CD4-positive, alpha-beta T cell treated with Interleukin-15 for 4 hours (primary cell): Measurements from ENCODE around the gene NCDN.
A peak's percentile ranks its signal among the peaks of the same experiment; 100 is the strongest.
"Not testable (repeated sequence)": the region's sequence is repeated elsewhere in the genome, so short reads cannot be mapped to it uniquely, and the experiment has no call there.

Experiments
- DNase-seq: peaks from one replicate; pipeline ENCODE4 v3.0.0-alpha.2; 2020; ENCODE audit warnings: low spot score

The NCDN gene

DNA sequence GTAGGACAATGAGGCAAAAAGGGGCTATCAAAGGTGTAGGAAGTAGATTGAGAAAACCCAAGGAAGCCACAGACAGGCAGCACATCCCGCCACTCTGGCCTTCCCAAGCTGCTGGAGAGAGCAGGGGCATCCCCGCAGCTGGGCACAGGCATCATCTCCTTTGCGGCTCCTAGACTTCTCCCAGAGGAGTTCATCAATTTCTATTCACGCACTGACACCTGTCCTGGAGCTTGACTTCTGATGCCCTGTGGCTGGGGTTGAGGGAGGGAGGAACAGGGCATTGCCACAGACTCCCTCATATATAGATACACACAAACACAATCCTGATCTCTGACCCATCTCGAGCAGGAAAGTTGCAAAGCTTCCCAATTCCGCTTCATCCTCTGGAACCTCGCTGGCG, 13.7 kb downstream of the NCDN start:
- no peak for DNase-seq

DNA sequence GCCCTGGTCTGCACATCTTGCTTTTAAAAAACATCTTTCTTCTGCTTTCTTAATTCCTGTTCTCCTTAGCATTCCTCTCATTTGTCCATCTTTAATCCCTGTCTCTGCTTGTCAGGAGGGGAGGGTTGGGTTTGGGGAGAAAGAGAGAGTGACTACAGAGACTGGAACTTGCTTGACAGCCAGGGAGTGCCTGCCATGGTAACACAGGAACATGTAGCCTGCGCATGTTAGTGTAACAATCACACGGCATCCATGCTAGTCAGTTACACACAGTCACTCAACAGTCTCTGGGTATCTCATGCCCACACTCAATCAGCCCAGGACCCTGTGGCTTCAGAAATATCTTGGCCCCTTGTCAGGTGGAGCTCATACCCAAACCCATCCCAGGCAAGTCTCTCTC, 14.7 kb downstream of the NCDN start:
- no peak for DNase-seq

DNA sequence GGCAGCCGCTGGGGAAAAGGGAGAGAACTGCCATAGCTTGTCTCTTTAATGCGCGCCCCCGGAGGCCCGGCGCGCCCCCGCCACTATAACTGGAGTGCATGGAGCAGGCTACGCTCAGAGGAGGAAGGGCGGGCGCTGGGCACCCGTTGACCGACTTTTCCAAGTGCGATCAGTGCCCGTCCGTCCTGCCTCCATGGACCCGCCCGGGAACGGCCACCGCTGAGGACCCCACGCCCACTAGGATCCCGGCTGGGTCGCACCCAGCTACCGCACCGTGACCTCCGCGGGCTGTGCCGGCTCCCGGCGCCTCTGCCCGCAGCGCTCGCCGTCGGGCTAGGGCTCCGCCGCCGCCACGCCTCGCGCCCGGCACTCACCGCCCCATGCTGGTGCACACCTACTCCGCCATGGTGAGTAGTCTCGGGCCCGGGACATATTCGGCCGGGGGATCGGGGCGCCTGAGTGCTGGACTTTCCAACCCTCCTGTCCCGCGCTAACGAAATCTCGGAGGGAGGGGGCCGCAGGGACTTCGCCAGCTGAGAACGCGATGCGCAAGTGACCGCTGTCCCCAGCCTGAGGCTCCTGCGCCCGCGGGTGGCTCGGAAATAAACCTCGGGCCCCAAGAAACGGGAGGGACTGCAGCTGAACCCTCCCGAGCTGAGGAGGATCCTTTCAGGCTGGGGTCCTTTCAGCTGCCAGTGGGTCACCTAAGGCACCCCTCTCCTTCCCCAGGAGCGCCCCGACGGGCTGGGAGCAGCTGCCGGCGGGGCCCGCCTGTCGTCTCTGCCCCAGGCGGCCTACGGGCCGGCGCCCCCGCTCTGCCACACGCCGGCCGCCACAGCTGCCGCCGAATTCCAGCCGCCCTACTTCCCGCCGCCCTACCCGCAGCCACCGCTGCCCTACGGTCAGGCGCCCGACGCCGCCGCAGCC, 15.9 kb downstream of the NCDN start, which contains the start of gene TFAP2E:
TFAP2E (plus strand) TSS at position 117 of the 927 bp plus-strand sequence; CDS start at position 381, 264 bp downstream.
- no peak for DNase-seq

DNA sequence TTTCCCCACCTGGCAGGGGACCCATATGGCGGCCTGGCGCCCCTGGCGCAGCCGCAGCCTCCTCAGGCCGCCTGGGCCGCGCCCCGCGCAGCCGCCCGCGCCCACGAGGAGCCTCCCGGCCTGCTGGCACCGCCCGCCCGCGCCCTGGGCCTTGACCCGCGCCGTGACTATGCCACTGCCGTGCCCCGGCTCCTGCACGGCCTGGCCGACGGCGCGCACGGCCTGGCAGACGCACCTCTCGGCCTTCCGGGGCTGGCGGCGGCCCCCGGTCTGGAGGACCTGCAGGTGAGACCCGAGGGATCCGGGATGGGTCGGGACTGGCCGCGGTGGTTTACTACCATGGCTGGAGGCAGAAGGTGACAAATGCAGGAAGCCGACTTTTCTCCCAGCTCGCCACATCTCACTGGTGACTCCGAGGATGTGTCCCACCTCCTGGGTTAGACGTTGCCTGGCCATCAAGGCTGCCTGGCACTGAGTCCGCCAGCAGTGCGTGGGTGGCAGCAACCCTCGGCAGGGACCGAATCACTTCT, 16.6 kb downstream of the NCDN start:
- no peak for DNase-seq

DNA sequence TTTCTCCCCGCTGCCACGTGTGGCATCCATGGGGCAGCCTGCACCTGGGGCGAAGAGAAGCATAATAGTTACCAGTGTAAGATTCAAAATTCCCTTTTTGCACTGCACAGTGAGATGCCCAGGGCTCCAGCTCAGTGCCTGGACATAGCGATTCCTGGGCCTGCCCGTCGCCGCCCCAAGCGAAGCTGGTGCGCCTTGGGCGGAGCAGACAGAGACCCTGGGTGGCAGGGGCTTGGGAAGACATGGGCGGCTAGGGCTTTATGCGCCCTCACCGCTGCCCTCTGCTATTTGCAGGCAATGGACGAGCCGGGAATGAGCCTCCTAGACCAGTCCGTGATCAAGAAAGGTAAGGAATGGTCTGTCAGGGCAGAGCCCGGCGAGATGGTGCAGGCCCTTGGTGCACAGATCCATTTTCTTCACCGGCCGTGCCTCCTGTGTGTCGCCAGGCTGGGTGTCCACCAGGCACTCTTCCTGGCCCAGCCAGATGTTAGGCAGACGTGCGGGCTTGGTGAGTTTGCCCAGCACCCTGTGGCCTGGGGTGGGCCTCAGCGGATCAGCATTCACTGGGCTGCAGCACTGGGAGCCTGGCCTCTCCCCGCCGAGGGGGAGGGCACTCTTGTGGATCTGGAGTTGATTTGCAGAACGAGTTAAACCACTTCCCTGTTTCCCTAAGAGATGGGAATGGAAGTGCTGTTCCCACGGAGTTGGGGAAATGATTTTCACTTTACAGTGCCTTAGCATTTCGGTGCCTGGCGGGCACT, 17.2 kb downstream of the NCDN start:
- DNase-seq = no peak

DNA sequence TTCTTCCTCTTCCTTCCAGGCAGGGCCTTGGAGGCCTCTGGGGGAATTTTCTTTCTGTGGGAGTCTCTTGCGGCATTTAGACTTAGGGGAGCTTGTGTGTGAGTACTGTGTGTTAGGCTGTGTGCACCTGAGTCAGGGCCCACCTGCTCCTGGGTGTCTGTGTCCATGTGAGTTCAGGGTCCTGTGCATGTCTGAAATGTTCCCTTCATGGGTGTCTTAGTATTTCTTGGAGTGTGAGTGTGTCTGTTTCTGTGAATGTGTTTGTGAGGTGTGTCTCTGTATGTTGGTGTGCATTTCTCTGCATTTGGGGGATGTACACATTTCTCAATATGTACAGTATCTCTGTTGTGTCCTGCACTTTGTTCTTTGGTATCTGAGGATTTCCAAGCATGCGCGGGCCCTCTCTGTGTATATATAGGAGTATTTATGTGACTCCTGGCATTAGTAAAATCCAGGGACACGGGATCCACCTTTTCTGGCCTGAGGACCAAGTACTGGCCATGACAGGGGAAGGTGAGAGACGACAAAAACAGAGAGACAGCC, 17.9 kb downstream of the NCDN start:
- no peak for DNase-seq

DNA sequence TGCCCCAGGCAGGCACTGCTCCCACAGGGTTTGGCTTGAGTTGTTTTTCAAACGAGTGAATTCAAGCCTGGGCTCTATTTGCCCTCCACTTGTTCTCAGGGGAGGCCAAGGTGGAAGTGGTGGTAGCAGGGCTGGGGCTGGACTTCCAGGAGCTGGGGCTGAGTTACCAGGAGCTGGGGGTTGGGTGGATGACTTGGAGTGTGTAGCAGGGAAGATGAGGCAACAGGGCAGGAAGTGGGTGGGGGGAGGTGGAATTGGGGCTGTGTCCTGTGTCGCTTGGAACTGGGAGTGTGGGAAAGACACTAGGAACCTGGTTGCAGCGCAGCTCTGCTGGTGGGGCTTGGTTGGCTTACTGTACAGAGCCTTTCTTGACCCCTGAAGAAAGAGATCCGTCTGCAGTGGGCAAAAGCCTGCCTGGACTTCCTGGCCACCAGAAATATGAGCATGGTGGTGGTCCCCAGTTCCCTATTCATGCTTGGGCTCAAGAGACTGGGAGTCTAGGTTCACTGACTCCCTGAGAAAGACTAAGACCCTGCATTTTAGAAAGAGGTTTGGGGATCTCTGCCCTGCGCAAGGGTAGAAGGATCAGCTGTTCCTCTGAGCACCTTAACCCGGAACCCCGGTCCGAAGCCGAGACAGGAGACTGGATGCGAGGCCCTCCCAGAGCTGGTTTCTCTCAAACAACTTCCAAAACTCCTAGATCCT, 18.6 kb downstream of the NCDN start:
- DNase-seq = no peak

DNA sequence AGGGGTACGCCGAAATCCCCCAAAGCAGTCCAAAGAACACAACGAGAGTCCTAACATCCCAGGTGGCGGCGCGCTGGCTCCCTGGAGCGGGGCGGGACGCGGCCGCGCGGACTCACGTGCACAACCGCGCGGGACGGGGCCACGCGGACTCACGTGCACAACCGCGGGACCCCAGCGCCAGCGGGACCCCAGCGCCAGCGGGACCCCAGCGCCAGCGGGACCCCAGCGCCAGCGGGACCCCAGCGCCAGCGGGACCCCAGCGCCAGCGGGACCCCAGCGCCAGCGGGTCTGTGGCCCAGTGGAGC, 19.1 kb downstream of the NCDN start:
- not testable (repeated sequence) for DNase-seq

DNA sequence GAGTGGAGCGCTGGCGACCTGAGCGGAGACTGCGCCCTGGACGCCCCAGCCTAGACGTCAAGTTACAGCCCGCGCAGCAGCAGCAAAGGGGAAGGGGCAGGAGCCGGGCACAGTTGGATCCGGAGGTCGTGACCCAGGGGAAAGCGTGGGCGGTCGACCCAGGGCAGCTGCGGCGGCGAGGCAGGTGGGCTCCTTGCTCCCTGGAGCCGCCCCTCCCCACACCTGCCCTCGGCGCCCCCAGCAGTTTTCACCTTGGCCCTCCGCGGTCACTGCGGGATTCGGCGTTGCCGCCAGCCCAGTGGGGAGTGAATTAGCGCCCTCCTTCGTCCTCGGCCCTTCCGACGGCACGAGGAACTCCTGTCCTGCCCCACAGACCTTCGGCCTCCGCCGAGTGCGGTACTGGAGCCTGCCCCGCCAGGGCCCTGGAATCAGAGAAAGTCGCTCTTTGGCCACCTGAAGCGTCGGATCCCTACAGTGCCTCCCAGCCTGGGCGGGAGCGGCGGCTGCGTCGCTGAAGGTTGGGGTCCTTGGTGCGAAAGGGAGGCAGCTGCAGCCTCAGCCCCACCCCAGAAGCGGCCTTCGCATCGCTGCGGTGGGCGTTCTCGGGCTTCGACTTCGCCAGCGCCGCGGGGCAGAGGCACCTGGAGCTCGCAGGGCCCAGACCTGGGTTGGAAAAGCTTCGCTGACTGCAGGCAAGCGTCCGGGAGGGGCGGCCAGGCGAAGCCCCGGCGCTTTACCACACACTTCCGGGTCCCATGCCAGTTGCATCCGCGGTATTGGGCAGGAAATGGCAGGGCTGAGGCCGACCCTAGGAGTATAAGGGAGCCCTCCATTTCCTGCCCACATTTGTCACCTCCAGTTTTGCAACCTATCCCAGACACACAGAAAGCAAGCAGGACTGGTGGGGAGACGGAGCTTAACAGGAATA, 19.7 kb downstream of the NCDN start:
- peak; percentile 61 for DNase-seq

DNA sequence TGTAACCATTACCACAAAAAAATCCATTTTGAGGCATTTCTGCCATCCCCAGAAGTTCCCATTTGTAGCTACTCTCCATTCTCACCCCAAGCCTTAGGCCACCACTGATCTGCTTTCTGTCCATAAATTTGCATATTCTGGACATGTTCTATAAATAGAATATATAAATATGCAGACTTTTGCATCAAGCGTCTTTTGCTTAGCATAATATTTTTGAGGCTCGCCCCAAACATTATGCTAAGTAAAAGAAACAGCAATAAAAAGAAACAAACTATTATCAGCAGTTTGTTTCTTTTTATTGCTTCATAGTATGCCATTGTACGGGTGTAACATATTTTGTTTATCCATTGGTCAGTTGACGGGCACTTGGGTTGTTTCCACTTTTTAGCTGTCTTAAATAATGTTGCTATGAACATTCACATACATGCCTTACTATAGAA, 23.4 kb downstream of the NCDN start:
- no peak for DNase-seq

DNA sequence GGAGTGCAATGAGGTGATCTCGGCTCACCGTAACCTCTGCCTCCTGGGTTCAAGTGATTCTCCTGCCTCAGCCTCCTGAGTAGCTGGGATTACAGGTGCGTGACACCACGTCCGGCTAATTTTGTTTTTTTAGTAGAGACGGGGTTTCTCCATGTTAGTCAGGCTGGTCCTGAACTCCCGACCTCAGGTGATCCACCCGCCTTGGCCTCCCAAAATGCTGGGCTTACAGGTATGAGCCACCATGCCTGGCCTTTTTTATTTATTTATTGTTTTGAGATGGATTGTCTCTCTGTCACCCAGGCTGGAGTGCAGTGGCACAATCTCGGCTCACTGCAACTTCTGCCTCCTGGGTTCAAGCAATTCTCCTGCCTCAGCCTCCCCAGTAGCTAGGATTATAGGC, 24.0 kb downstream of the NCDN start:
- DNase-seq = not testable (repeated sequence)

DNA sequence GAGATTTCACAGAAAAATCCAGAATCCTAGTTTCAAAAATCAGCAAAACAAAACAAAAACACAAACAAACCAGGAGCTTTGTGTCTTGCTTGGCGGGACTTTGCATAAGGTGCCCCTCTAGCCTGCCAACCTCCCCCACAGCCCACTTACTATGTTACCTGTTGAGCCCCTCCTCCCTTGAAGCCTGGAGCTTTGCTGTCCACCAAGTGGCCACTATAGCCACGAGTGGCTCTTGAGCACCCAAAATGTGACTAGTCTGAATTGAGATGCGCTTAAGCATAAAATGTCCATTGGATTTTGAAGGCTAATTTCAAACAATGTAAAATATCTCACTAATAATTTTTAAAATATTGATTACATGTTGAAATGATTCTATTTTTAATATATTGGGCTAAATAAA, 27.7 kb downstream of the NCDN start:
- no peak for DNase-seq

DNA sequence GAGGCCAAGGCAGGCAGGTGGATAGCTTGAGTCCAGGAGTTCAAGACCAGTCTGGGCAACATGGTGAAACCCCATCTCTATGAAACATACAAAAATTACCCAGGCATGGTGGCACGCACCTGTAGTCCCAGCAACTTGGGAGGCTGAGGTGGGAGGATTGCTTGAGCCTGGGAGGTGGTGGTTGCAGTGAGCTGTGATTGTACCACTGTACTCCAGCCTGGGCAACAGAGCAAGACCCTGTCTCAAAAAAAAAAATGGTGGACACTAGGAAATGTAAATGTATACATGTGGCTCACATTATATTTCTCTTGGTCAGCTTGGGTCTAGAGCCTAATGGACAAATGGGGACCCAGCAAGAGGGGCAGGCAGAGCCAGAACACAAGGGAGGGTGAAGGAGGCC, 28.2 kb downstream of the NCDN start:
- DNase-seq = not testable (repeated sequence)

DNA sequence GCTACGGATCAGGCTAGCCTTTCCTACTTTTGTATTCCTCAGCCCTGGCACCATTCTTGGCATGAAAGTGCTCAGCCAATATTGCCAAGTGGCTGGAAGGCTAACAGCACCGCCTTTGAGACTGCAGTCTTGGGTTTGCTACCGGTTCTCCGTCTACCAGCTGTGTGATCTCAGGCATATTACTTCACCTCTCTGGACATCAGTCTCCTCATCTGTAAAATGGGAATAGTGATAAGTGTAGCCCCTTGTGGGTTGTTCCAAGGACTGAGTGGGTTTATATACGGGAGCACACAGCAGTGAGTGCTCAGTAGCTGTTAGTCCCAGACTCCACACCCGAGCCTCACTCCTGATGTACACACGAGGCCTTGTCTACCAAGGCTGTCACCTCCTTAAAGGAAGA, 29.2 kb downstream of the NCDN start:
- no peak for DNase-seq

DNA sequence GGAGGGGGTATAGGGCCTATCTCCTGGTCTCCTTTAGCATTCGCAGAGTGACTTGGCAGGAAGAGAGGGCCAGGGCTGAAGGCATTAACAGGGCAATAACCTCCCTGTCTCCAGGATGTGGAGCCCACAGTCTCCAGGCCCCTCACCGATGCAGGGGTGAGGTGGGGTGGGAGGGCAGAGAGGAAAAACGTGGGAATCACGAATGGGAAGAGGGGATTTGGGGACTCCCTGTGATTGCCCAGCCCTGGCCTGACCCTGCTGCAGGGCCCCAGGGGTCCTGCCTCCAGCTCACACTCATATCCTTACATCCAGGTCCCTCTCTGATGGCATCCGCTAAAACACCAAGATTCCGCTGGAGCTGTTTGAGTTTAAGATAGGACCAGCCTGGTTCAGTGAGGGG, 30.1 kb downstream of the NCDN start:
- no peak for DNase-seq

DNA sequence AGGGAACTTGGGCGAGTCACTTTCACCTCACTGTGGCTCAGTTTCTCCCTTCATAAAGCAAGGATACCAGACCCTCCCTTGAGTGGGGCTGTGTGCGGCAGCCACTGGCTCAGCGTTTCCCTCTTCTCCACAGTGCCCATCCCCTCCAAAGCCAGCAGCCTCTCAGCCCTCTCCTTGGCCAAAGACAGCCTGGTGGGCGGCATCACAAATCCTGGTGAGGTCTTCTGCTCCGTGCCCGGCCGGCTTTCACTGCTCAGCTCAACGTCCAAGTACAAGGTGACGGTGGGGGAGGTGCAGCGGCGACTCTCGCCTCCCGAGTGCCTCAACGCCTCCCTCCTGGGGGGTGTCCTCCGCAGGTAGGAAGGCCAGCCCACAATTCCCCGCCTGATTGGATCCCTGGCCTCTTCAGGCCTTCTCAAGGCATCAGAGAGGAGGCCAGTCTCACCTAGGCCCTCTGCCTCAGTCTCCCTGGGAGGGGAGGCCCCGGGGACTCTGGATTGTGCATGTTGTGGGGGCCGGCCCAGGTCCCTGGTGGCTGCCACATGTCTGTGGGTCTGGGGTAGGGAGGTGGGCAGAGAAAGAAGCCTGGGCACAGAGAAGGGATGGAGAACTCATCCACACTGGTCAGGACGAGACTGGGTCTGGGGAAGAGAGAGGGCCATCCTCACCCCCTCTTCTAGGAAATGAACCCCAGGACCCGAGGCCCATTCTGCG, 30.8 kb downstream of the NCDN start:
- DNase-seq = no peak

DNA sequence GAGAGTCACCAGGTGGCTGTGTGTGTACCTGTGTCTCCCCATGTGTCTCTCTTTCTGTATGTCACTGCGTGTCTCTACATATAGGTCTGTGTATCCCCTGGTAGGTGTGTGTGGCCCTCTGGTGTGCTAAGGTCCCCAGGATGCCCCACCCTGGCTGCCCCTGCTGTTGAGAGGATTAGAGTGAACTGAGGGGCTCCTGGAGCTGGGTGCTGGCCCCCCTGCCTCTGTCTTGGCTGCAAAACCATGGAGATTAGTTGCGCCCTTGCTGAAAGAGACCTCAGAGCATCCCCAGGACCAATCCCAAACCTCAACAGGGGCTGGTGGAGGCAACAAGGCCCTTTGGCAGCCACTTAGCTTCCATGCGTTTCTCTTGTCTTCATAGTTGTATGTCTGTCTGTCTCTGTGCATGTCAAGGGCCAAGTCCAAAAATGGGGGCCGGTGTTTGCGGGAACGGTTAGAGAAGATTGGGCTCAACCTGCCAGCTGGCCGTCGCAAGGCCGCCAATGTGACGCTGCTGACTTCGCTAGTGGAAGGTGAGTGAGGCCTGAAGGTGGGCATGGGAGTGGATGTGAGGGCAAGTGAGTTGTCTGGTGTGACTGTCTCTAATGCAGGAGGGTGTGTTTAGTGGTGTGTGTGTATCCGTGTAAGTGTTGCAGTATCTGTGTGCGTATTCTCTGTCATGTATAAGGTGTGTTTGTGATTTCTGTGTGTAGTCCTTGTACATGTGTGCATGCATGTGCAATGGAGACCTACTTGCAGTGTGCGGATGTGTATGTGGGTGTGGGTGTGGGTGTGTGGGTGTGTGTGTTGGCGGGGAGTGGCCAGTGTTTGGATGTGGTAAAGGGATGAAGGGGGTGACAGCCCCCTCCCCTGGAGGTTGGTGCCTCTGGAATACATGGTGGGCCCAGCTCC, 32.2 kb downstream of the NCDN start:
- DNase-seq = no peak

DNA sequence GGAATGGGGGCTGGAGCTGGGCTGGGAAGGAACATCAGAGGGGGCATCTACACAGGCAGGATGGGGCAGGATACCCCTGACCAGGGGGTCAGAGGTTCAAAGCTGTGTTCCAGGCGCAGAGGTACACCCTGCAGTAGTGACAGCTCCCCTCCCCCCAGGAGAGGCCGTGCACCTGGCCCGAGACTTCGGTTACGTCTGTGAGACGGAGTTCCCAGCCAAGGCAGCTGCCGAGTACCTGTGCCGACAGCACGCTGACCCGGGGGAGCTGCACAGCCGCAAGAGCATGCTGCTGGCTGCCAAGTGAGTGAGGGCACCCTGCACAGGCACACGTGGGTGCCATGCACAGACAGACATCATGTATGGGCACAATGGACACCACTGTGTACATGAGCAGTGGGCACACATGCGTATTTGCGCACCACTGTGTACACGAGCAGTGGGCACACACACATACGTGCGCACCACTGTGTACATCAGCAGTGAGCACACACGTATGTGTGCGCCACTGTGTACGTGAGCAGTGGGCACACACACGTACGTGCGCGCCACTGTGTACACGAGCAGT, 33.0 kb downstream of the NCDN start:
- DNase-seq = no peak

DNA sequence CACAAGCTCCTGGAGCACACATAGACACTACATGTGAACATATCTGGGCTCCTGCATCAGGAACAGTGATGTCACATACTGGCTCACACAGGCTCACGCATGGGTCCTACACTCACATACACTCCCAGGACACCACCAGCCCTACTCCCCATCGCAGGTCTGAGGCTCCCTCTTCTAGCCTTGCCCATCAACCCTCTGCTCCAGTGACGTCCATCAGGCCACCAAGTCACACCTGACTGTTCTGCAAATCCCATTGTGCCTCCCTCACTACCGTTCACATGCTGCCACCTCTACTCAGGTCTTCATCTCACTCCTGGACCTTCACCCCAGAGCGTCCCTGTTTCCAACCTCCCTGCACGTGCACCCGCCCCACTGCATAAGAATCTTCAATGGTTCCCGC, 33.6 kb downstream of the NCDN start:
- no peak for DNase-seq
